AG10803 (cell line): Measurements from ENCODE around the gene RXRB.
A peak's percentile ranks its signal among the peaks of the same experiment; 100 is the strongest.

ENCODE experiments used
- DNase-seq: peaks from one replicate; pipeline ENCODE4 v3.0.0; 2010; ENCODE audit warnings: low read depth
- H3K4me3 ChIP-seq: 2 replicates; pipeline ENCODE4 v1.5.1; 2011; ENCODE audit warnings: mild to moderate bottlenecking, low read length, control low read depth
- CTCF ChIP-seq: conservative IDR thresholded peaks from 2 replicates; pipeline ENCODE4 v1.5.1; 2011; ENCODE audit warnings: mild to moderate bottlenecking, low read length, control low read depth, inconsistent platforms

RXRB gene

GRCh38 chr6:33201147-33201545, 681 bp upstream of the RXRB start:
- TF ChIP-seq CTCF = peak; percentile 9; the same call in 1 of the 2 replicates
- peak overlapping the region; percentile 81 for H3K4me3 ChIP-seq
- DNase-seq = peak; percentile 14

- DNase-seq = peak; percentile 62
- no peak for TF ChIP-seq CTCF
- H3K4me3 ChIP-seq = peak overlapping the region; percentile 81
Observed at GRCh38 chr6:33199687-33200218, 712 bp downstream of the RXRB start.

DNA sequence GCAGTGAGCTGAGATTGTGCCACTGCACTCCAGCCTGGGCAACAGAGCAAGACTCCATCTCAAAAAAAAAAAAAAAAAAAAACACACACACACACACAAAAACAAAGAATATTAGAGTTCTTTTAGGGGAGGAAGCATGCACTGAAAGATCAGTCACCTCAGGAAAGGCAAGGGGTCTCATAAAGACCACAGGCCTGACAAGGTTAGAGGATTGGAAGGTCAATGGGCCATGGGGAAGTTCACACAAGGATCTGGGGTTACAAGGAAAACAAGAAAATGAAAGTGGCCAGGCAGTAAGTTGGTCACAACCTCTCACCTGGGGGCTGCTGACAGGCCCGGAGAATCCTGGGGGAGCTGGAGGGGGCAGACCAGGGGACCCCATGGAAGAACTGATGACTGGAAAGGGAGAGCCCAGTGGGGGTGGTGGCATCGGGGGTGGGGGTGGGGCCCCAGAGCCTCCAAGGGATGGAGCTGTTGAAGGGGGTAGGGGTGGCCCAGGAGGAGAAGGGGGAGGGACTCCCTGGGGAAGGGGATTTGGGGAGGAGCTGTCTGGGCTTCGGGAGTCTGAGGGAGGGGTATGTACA, 1.5 kb downstream of the RXRB start:
- TF ChIP-seq CTCF = no peak
- no peak for DNase-seq
- peak overlapping the region; percentile 81 for H3K4me3 ChIP-seq

GRCh38 chr6:33198159-33198852, 2.2 kb downstream of the RXRB start:
- H3K4me3 ChIP-seq = no peak overlapping the region; the same call in none of the 2 replicates
- no peak for TF ChIP-seq CTCF
- DNase-seq = no peak

DNA sequence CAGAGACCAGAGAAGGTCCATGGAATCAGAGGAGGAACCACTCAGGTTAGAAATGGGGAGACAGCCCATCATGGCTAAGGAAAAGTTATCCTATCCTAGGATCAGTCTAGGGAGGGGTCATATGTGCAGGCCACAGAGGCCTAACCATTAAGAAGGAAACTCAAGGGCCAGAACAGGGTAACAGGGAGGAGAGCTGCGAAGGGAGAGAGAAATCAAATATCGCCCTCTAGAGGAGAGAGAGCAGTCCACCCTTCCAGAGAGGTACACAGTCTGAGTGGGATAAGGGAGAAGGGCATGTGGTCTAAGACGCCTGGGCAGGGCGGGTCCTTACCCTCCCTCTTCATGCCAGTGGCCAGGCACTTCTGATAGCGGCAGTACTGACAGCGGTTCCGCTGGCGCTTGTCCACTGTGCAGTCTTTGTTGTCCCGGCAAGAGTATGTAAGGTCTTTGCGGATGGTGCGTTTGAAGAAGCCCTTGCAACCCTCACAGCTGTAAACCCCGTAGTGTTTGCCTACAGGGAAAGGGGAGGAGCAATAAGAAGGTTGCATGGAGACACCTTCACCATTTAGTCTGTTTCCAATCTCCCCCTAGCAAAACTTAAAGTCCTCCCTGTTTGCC, 2.9 kb downstream of the RXRB start:
- peak; percentile 64 for DNase-seq
- peak; percentile 76 for TF ChIP-seq CTCF
- H3K4me3 ChIP-seq = peak overlapping the region; percentile 17; the same call in 1 of the 2 replicates

- TF ChIP-seq CTCF = no peak
Observed at GRCh38 chr6:33195304-33196165, 4.9 kb downstream of the RXRB start.

More at GRCh38 chr6:33195304-33196165, 4.9 kb downstream of the RXRB start:
- DNase-seq = no peak
- H3K4me3 ChIP-seq = no peak overlapping the region
